GM21786 (cell line): Measurements from ENCODE around the gene DIRAS1.
"Not testable (repeated sequence)": the region's sequence is repeated elsewhere in the genome, so short reads cannot be mapped to it uniquely, and the experiment has no call there.

Experiments
- ATAC-seq: cut with Tn5 transposase; IDR thresholded peaks from one replicate; pipeline ENCODE4 v1.9.1; 2021; ENCODE audit not compliant: unreplicated experiment

DIRAS1 gene

GRCh38 chr19:2714102-2714501 lies 7.1 kb downstream of the DIRAS1 start:
- not testable (repeated sequence) for ATAC-seq

GRCh38 chr19:2713170-2713569 lies 8.0 kb downstream of the DIRAS1 start:
- not testable (repeated sequence) for ATAC-seq

- no peak for ATAC-seq
Measured at GRCh38 chr19:2711875-2712205, 9.3 kb downstream of the DIRAS1 start.

GRCh38 chr19:2711172-2711874 lies 9.8 kb downstream of the DIRAS1 start:
- no peak for ATAC-seq

- ATAC-seq, result no peak
Measured at GRCh38 chr19:2706251-2706650, 14.9 kb downstream of the DIRAS1 start.

- ATAC-seq, result no peak
Measured at GRCh38 chr19:2703691-2704216, 17.4 kb downstream of the DIRAS1 start.

GRCh38 chr19:2703077-2703437 lies 18.1 kb downstream of the DIRAS1 start:
- no peak for ATAC-seq

GRCh38 chr19:2702170-2703076 lies 18.7 kb downstream of the DIRAS1 start, which contains the start of gene GNG7:
Gene GNG7, minus strand, starts transcription at chr19:2702694. Its CDS starts 182,006 bp downstream, at chr19:2520688.
- peak; percentile 53 for ATAC-seq

- no peak for ATAC-seq
Measured at GRCh38 chr19:2701361-2702169, 19.6 kb downstream of the DIRAS1 start.

GRCh38 chr19:2700660-2701360 lies 20.4 kb downstream of the DIRAS1 start:
- ATAC-seq, result no peak

- no peak for ATAC-seq
Measured at GRCh38 chr19:2699413-2700140, 21.6 kb downstream of the DIRAS1 start.

- ATAC-seq, result no peak
Measured at GRCh38 chr19:2694196-2694595, 27.0 kb downstream of the DIRAS1 start.

- no peak for ATAC-seq
Measured at GRCh38 chr19:2693492-2694160, 27.5 kb downstream of the DIRAS1 start.

- no peak for ATAC-seq
Measured at GRCh38 chr19:2691951-2692350, 29.2 kb downstream of the DIRAS1 start.

GRCh38 chr19:2690856-2691255 lies 30.3 kb downstream of the DIRAS1 start:
- no peak for ATAC-seq

GRCh38 chr19:2686360-2686759 lies 34.8 kb downstream of the DIRAS1 start:
- ATAC-seq, result no peak

- ATAC-seq, result no peak
Measured at GRCh38 chr19:2685204-2685704, 35.9 kb downstream of the DIRAS1 start.

GRCh38 chr19:2683430-2684003 lies 37.7 kb downstream of the DIRAS1 start:
- ATAC-seq, result no peak

- ATAC-seq, result no peak
Measured at GRCh38 chr19:2680808-2681207, 40.4 kb downstream of the DIRAS1 start.
